ENCODE measurements around the gene VENTX. TPM values are rescaled to one million over a fixed set of nuclear protein-coding genes. Genes with fewer than 3 reads are reported as not detected.

VENTX gene
- total and polyA plus RNA-seq, 10 of the 15 experiments (the other 5 are each of a cell fraction or from before 2014, with no cell fraction given): 0.05 TPM; not detected in 9

DNA sequence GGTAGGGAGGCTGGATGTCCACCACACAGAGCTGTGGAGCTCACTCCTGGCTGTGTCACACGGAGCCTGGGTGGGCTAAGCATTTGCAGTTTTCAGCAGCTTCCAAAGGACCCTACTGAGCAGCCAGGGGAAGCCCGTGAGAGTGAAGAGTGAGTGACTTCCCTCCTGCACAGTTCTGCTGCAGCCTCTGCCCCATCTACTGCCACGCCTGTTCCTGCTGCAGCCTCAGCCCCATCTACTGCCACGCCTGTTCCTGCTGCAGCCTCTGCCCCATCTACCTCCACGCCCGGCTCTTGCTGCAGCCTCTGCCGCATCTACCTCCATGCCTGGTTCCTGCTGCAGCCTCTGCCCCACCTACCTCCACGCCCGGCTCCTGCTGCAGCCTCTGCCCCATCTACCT is 26.8 kb downstream of the VENTX start:
- no peak overlapping the region for H2AFZ ChIP-seq (ENCODE audit: control insufficient read depth, low read depth, low read length)
- peaks cover 4 to 9% of the 10 kb centered on the region in 2 experiments; a peak in 3 of 4 replicates for H3K36me3 ChIP-seq (ENCODE audit: control insufficient read depth in 2 of 2, insufficient read depth in 2 of 2, low read length in 1 of 2)
- ChIA-PET CTCF (interaction anchor here (1.6 kb wide), 1 partner anchor 10 kb away, joined by 8 read pairs; no protein-coding TSS in a partner anchor), POLR2A (no interaction called here), SMC1A (ENCODE audit: uncharacterized antibody, unreplicated experiment) (interaction anchor here (1.0 kb wide), 1 partner anchor 43 kb away, joined by 4 read pairs; no protein-coding TSS in a partner anchor), RAD21 (ENCODE audit: unreplicated experiment) (no interaction called here)
- FAIRE-seq: no peak
- peaks cover 7% of the 10 kb centered on the region; the same call in 1 of the 2 replicates for H3K4me1 ChIP-seq (ENCODE audit: control insufficient read depth, insufficient read depth, low read length)
- in situ Hi-C loops (cut with MboI) (no loop called here), intact Hi-C loops (cut with micrococcal nuclease; ENCODE audit: unreplicated experiment) (no loop called here)
- H4K20me1 ChIP-seq (ENCODE audit: control insufficient read depth, insufficient read depth): no peaks in the 10 kb centered on the region
- BruUV-seq (replicated peaks): no TSS peak
- no peak for ATAC-seq
- H3K79me2 ChIP-seq (ENCODE audit: control insufficient read depth, insufficient read depth, low read length): no peaks in the 10 kb centered on the region
- H3K4me2 ChIP-seq (ENCODE audit: control insufficient read depth, insufficient read depth): no peak overlapping the region
- no peak for DNase-seq (ENCODE audit: low read depth, low spot score)
- no peak overlapping the region for H3K4me3 ChIP-seq
- no peak overlapping the region for H3K27ac ChIP-seq (ENCODE audit: control insufficient read depth, insufficient read depth)
- no peaks in the 10 kb centered on the region for H3K9me3 ChIP-seq (replicated peaks; ENCODE audit: control insufficient read depth, insufficient read depth, low read length)
- WGBS (ENCODE audit: insufficient coverage, insufficient replicate concordance, low lambda C conversion rate, missing lambda C conversion rate): 13% methylated on average over 9 of the region's 9 CpGs
- H3K9ac ChIP-seq (ENCODE audit: control insufficient read depth, insufficient read depth, low read length): no peak overlapping the region
- H3K27me3 ChIP-seq (replicated peaks in 1 of 2; ENCODE audit: control insufficient read depth in 2 of 2, insufficient read depth in 2 of 2, low read length in 1 of 2): no peaks in the 10 kb centered on the region
- no peak for TF ChIP-seq SPI1 (IDR thresholded peaks at IDR 0.05; ENCODE audit: borderline replicate concordance, insufficient read depth, low read depth, low read length)
- TF ChIP-seq, protein P1, sequence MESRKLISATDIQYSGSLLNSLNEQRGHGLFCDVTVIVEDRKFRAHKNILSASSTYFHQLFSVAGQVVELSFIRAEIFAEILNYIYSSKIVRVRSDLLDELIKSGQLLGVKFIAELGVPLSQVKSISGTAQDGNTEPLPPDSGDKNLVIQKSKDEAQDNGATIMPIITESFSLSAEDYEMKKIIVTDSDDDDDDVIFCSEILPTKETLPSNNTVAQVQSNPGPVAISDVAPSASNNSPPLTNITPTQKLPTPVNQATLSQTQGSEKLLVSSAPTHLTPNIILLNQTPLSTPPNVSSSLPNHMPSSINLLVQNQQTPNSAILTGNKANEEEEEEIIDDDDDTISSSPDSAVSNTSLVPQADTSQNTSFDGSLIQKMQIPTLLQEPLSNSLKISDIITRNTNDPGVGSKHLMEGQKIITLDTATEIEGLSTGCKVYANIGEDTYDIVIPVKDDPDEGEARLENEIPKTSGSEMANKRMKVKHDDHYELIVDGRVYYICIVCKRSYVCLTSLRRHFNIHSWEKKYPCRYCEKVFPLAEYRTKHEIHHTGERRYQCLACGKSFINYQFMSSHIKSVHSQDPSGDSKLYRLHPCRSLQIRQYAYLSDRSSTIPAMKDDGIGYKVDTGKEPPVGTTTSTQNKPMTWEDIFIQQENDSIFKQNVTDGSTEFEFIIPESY (IDR thresholded peaks at IDR 0.05): no peak
- TF ChIP-seq NBN (IDR thresholded peaks at IDR 0.05): no peak
- TF ChIP-seq BCL11A (IDR thresholded peaks at IDR 0.05; ENCODE audit: low read depth, low read length): no peak
- TF ChIP-seq MEF2A (IDR thresholded peaks at IDR 0.05; ENCODE audit: insufficient read depth, low read depth, low read length): no peak
- TF ChIP-seq, protein P2, sequence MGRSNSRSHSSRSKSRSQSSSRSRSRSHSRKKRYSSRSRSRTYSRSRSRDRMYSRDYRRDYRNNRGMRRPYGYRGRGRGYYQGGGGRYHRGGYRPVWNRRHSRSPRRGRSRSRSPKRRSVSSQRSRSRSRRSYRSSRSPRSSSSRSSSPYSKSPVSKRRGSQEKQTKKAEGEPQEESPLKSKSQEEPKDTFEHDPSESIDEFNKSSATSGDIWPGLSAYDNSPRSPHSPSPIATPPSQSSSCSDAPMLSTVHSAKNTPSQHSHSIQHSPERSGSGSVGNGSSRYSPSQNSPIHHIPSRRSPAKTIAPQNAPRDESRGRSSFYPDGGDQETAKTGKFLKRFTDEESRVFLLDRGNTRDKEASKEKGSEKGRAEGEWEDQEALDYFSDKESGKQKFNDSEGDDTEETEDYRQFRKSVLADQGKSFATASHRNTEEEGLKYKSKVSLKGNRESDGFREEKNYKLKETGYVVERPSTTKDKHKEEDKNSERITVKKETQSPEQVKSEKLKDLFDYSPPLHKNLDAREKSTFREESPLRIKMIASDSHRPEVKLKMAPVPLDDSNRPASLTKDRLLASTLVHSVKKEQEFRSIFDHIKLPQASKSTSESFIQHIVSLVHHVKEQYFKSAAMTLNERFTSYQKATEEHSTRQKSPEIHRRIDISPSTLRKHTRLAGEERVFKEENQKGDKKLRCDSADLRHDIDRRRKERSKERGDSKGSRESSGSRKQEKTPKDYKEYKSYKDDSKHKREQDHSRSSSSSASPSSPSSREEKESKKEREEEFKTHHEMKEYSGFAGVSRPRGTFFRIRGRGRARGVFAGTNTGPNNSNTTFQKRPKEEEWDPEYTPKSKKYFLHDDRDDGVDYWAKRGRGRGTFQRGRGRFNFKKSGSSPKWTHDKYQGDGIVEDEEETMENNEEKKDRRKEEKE (IDR thresholded peaks at IDR 0.05): no peak
- TF ChIP-seq, protein P3, sequence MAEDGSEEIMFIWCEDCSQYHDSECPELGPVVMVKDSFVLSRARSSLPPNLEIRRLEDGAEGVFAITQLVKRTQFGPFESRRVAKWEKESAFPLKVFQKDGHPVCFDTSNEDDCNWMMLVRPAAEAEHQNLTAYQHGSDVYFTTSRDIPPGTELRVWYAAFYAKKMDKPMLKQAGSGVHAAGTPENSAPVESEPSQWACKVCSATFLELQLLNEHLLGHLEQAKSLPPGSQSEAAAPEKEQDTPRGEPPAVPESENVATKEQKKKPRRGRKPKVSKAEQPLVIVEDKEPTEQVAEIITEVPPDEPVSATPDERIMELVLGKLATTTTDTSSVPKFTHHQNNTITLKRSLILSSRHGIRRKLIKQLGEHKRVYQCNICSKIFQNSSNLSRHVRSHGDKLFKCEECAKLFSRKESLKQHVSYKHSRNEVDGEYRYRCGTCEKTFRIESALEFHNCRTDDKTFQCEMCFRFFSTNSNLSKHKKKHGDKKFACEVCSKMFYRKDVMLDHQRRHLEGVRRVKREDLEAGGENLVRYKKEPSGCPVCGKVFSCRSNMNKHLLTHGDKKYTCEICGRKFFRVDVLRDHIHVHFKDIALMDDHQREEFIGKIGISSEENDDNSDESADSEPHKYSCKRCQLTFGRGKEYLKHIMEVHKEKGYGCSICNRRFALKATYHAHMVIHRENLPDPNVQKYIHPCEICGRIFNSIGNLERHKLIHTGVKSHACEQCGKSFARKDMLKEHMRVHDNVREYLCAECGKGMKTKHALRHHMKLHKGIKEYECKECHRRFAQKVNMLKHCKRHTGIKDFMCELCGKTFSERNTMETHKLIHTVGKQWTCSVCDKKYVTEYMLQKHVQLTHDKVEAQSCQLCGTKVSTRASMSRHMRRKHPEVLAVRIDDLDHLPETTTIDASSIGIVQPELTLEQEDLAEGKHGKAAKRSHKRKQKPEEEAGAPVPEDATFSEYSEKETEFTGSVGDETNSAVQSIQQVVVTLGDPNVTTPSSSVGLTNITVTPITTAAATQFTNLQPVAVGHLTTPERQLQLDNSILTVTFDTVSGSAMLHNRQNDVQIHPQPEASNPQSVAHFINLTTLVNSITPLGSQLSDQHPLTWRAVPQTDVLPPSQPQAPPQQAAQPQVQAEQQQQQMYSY (CRISPR knock-in tag; IDR thresholded peaks at IDR 0.05): no peak
- no peak for TF ChIP-seq IRF4 (IDR thresholded peaks at IDR 0.05; ENCODE audit: low read depth, low read length)
- no peak for TF ChIP-seq NR2F1 (conservative IDR thresholded peaks at IDR 0.05)
- TF ChIP-seq, protein P4, sequence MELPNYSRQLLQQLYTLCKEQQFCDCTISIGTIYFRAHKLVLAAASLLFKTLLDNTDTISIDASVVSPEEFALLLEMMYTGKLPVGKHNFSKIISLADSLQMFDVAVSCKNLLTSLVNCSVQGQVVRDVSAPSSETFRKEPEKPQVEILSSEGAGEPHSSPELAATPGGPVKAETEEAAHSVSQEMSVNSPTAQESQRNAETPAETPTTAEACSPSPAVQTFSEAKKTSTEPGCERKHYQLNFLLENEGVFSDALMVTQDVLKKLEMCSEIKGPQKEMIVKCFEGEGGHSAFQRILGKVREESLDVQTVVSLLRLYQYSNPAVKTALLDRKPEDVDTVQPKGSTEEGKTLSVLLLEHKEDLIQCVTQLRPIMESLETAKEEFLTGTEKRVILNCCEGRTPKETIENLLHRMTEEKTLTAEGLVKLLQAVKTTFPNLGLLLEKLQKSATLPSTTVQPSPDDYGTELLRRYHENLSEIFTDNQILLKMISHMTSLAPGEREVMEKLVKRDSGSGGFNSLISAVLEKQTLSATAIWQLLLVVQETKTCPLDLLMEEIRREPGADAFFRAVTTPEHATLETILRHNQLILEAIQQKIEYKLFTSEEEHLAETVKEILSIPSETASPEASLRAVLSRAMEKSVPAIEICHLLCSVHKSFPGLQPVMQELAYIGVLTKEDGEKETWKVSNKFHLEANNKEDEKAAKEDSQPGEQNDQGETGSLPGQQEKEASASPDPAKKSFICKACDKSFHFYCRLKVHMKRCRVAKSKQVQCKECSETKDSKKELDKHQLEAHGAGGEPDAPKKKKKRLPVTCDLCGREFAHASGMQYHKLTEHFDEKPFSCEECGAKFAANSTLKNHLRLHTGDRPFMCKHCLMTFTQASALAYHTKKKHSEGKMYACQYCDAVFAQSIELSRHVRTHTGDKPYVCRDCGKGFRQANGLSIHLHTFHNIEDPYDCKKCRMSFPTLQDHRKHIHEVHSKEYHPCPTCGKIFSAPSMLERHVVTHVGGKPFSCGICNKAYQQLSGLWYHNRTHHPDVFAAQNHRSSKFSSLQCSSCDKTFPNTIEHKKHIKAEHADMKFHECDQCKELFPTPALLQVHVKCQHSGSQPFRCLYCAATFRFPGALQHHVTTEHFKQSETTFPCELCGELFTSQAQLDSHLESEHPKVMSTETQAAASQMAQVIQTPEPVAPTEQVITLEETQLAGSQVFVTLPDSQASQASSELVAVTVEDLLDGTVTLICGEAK (IDR thresholded peaks at IDR 0.05; ENCODE audit: borderline replicate concordance): no peak
